ENCODE measurements around the gene POU2F1.

GRCh38 chr1:167359295-167359694 is 138.6 kb downstream of the POU2F1 start:
- no peak for TF ChIP-seq CTCF (conservative IDR thresholded peaks at IDR 0.05; ENCODE audit: low read depth, low read length)
- no peak for TF ChIP-seq EZH2 (IDR thresholded peaks at IDR 0.05; ENCODE audit: borderline replicate concordance, low read depth, low read length, poor library complexity, severe bottlenecking)
